Osteoblast (primary cell): ENCODE data around the gene HASPIN. TPM values are rescaled to one million over a fixed set of nuclear protein-coding genes. Genes with fewer than 3 reads are reported as not detected.
A peak's percentile ranks its signal among the peaks of the same experiment; 100 is the strongest.

Experiments
- DNase-seq: peaks from one replicate; pipeline ENCODE4 v3.0.0; 2011; ENCODE audit warnings: low spot score, mixed read lengths; ENCODE audit not compliant: insufficient read length; ENCODE audit errors: missing footprints
- H2AFZ ChIP-seq: 2 replicates; pipeline ENCODE4 v1.6.0; 2011; ENCODE audit warnings: mild to moderate bottlenecking, low read length
- H3K27ac ChIP-seq: 2 replicates; pipeline ENCODE4 v1.5.1; 2011; ENCODE audit warnings: mild to moderate bottlenecking, low read depth, low read length, moderate library complexity
- H3K27me3 ChIP-seq: 2 replicates; pipeline ENCODE4 v1.6.0; 2012; ENCODE audit warnings: mild to moderate bottlenecking, control low read depth, inconsistent platforms, low read length, moderate library complexity; ENCODE audit not compliant: insufficient read depth
- H3K36me3 ChIP-seq: 2 replicates; pipeline ENCODE4 v1.5.1; 2011; ENCODE audit warnings: mild to moderate bottlenecking, low read length, control low read depth, moderate library complexity; ENCODE audit not compliant: insufficient read depth
- H3K4me1 ChIP-seq: 2 replicates; pipeline ENCODE4 v1.5.1; 2011; ENCODE audit warnings: mild to moderate bottlenecking, low read length, control low read depth, moderate library complexity; ENCODE audit not compliant: insufficient read depth
- H3K4me2 ChIP-seq: 2 replicates; pipeline ENCODE4 v1.6.0; 2011; ENCODE audit warnings: mild to moderate bottlenecking, low read length; ENCODE audit not compliant: insufficient read depth
- H3K4me3 ChIP-seq: fragments of 200-600 bp; sonication (generic); 3 replicates; pipeline ENCODE4 v1.5.1; 2012; ENCODE audit warnings: mild to moderate bottlenecking, low read length, inconsistent platforms; ENCODE audit not compliant: insufficient read depth
- H3K79me2 ChIP-seq: 2 replicates; pipeline ENCODE4 v1.6.0; 2012; ENCODE audit warnings: mild to moderate bottlenecking, low read length, control low read depth, inconsistent platforms; ENCODE audit not compliant: insufficient read depth
- H3K9me3 ChIP-seq: 2 replicates; pipeline ENCODE4 v1.5.1; 2011; ENCODE audit warnings: low read depth, low read length, control low read depth
- H4K20me1 ChIP-seq: 2 replicates; pipeline ENCODE4 v1.6.0; 2012; ENCODE audit warnings: mild to moderate bottlenecking, low read length, control low read depth; ENCODE audit not compliant: insufficient read depth
- CTCF ChIP-seq: IDR thresholded peaks from 2 replicates; pipeline ENCODE4 v1.5.1; 2011; ENCODE audit warnings: mild to moderate bottlenecking, low read depth, low read length, moderate library complexity; ENCODE audit errors: extremely low read depth
- total RNA-seq: library from RNA; depleted of rRNA; stranded (reverse); fragments of >200 nt; gene quantifications from 2 replicates; pipeline ENCODE4 v1.2.3, GENCODE V29; 2012

HASPIN gene
- total RNA-seq, 1 donor = 1.4 TPM

GRCh38 chr17:3773511-3773910 lies 49.8 kb downstream of the HASPIN start:
- no peaks in the 10 kb centered on the region for H3K79me2 ChIP-seq
- no peak for TF ChIP-seq CTCF
- no peak overlapping the region for H3K4me3 ChIP-seq
- peak; percentile 97 for DNase-seq
- H4K20me1 ChIP-seq = no peaks in the 10 kb centered on the region
- no peaks in the 10 kb centered on the region for H3K27me3 ChIP-seq
- H3K4me2 ChIP-seq = peak overlapping the region; percentile 36
- H3K27ac ChIP-seq = no peak overlapping the region
- no peaks in the 10 kb centered on the region for H3K36me3 ChIP-seq
- no peaks in the 10 kb centered on the region for H3K9me3 ChIP-seq
- H2AFZ ChIP-seq = peak overlapping the region; percentile 41
- H3K4me1 ChIP-seq = peaks cover 6% of the 10 kb centered on the region

GRCh38 chr17:3773966-3774365 lies 50.3 kb downstream of the HASPIN start:
- Histone ChIP-seq H3K79me2 (no peaks in the 10 kb centered on the region), H3K27ac (no peak overlapping the region), H4K20me1 (no peaks in the 10 kb centered on the region), H3K27me3 (no peaks in the 10 kb centered on the region), H3K36me3 (no peaks in the 10 kb centered on the region), H3K9me3 (no peaks in the 10 kb centered on the region), H3K4me2 (no peak overlapping the region), H3K4me3 (no peak overlapping the region), H3K4me1 (peaks cover 6% of the 10 kb centered on the region), H2AFZ (peak overlapping the region; percentile 35)
- no peak for DNase-seq
- no peak for TF ChIP-seq CTCF

Other genes starting within 250 kb of the HASPIN start
- gene ASPA, start 247.9 kb upstream of the HASPIN start, total RNA-seq = 0.36 and 0.59 TPM in 2 replicates
- gene TRPV3, start 166.1 kb upstream of the HASPIN start, total RNA-seq = 0.29 and 0.36 TPM in 2 replicates
- gene TRPV1, start 114.5 kb upstream of the HASPIN start, total RNA-seq = 2.4 and 2.5 TPM in 2 replicates
- gene SHPK, start 87.7 kb upstream of the HASPIN start, total RNA-seq = 8.3 and 13.8 TPM in 2 replicates
- gene CTNS, start 87.1 kb upstream of the HASPIN start, total RNA-seq = 34.7 and 46.0 TPM in 2 replicates
- gene TAX1BP3, start 55.3 kb upstream of the HASPIN start, total RNA-seq = 149 and 164 TPM in 2 replicates
- 12.7 and 13.8 TPM in 2 replicates for gene EMC6, start 55.1 kb upstream of the HASPIN start, total RNA-seq
- 0.36 TPM in 1 of 2 replicates, not detected in the other for gene P2RX5, start 27.7 kb upstream of the HASPIN start, total RNA-seq
- gene ITGAE, start 77.3 kb downstream of the HASPIN start, total RNA-seq = 10.5 and 12.4 TPM in 2 replicates
- 21.4 and 24.2 TPM in 2 replicates for gene NCBP3, start 122.3 kb downstream of the HASPIN start, total RNA-seq
- gene CAMKK1, start 169.2 kb downstream of the HASPIN start, total RNA-seq = 8.7 and 9.1 TPM in 2 replicates
- gene P2RX1, start 192.6 kb downstream of the HASPIN start, total RNA-seq = under 0.01 TPM in 1 of 2 replicates, not detected in the other
- 1.4 and 1.8 TPM in 2 replicates for gene ATP2A3, start 240.5 kb downstream of the HASPIN start, total RNA-seq